ENCODE data around the gene ELSPBP1.

The ELSPBP1 gene

DNA sequence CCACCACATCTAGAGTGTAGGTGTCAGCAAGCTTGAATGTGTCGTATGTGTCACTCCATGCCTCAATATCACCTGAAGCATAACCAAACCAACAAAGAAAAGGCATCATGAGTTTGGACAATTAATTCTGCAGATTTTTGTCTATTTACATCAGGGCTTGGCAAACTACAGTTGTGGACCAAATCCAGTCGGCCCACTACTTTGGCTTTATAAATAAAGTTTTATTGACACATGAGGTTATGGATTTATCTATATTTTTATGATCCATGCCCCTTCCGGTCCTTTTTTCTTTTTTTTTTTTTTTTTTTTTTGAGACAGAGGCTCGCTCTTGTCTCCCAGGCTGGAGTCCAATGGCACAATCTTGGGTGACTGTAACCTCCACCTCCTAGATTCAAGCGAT is 58.6 kb downstream of the ELSPBP1 start:
- no peak for TF ChIP-seq ZNF565 (CRISPR knock-in tag; conservative IDR thresholded peaks at IDR 0.05; ENCODE audit: low read depth)
- TF ChIP-seq PPARA (CRISPR knock-in tag; IDR thresholded peaks at IDR 0.05; ENCODE audit: borderline replicate concordance): no peak
- TF ChIP-seq ZNF8 (CRISPR knock-in tag; IDR thresholded peaks at IDR 0.05): no peak
- no peak for TF ChIP-seq ZFP30 (CRISPR knock-in tag; IDR thresholded peaks at IDR 0.05)
- no peak for TF ChIP-seq ZNF70 (CRISPR knock-in tag; IDR thresholded peaks at IDR 0.05)
- no peak for TF ChIP-seq BACH2 (CRISPR knock-in tag; IDR thresholded peaks at IDR 0.05; ENCODE audit: borderline replicate concordance)
- TF ChIP-seq ESRRG (CRISPR knock-in tag; IDR thresholded peaks at IDR 0.05): no peak
- TF ChIP-seq, protein P1, sequence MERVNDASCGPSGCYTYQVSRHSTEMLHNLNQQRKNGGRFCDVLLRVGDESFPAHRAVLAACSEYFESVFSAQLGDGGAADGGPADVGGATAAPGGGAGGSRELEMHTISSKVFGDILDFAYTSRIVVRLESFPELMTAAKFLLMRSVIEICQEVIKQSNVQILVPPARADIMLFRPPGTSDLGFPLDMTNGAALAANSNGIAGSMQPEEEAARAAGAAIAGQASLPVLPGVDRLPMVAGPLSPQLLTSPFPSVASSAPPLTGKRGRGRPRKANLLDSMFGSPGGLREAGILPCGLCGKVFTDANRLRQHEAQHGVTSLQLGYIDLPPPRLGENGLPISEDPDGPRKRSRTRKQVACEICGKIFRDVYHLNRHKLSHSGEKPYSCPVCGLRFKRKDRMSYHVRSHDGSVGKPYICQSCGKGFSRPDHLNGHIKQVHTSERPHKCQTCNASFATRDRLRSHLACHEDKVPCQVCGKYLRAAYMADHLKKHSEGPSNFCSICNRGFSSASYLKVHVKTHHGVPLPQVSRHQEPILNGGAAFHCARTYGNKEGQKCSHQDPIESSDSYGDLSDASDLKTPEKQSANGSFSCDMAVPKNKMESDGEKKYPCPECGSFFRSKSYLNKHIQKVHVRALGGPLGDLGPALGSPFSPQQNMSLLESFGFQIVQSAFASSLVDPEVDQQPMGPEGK (CRISPR knock-in tag; IDR thresholded peaks at IDR 0.05; ENCODE audit: borderline replicate concordance): no peak
- TF ChIP-seq ISL1 (CRISPR knock-in tag; IDR thresholded peaks at IDR 0.05): no peak
- no peak for TF ChIP-seq ZC3H10 (CRISPR knock-in tag; IDR thresholded peaks at IDR 0.05)
- TF ChIP-seq OSR1 (CRISPR knock-in tag; IDR thresholded peaks at IDR 0.05): no peak
- TF ChIP-seq, protein P2, sequence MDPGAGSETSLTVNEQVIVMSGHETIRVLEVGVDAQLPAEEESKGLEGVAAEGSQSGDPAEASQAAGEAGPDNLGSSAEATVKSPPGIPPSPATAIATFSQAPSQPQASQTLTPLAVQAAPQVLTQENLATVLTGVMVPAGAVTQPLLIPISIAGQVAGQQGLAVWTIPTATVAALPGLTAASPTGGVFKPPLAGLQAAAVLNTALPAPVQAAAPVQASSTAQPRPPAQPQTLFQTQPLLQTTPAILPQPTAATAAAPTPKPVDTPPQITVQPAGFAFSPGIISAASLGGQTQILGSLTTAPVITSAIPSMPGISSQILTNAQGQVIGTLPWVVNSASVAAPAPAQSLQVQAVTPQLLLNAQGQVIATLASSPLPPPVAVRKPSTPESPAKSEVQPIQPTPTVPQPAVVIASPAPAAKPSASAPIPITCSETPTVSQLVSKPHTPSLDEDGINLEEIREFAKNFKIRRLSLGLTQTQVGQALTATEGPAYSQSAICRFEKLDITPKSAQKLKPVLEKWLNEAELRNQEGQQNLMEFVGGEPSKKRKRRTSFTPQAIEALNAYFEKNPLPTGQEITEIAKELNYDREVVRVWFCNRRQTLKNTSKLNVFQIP (CRISPR knock-in tag; IDR thresholded peaks at IDR 0.05; ENCODE audit: borderline replicate concordance, low read depth): no peak
- TF ChIP-seq GLIS3 (CRISPR knock-in tag; IDR thresholded peaks at IDR 0.05): no peak
- TF ChIP-seq SNAI2 (CRISPR knock-in tag; IDR thresholded peaks at IDR 0.05): no peak

DNA sequence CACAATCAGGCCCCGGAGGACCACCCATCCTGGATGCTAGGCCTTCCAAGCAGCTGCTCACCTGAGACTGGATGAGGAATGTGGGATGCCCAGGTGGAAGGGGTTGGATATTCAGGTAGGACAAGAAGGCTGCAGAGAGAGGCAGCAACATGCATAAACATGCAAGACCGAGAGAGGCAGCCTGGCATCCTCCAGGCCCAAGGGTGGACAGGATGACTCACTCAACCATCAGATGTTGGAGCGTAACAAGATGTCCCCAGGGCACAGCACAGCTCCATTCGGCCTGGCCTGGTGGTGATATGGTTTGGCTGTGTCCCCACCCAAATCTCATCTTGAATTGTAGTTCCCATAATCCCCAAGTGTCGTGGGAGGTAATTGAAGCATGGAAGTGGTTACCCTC is 59.4 kb downstream of the ELSPBP1 start:
- no peak for ATAC-seq
- TF ChIP-seq ZFP3 (CRISPR knock-in tag; IDR thresholded peaks at IDR 0.05) (no peak), ESRRG (CRISPR knock-in tag; IDR thresholded peaks at IDR 0.05) (no peak), ZNF70 (CRISPR knock-in tag; IDR thresholded peaks at IDR 0.05) (no peak), ISL1 (CRISPR knock-in tag; IDR thresholded peaks at IDR 0.05) (no peak), PPARA (CRISPR knock-in tag; IDR thresholded peaks at IDR 0.05; ENCODE audit: borderline replicate concordance) (no peak), CSDC2 (CRISPR knock-in tag; IDR thresholded peaks at IDR 0.05) (no peak)
- TF ChIP-seq, protein P3, sequence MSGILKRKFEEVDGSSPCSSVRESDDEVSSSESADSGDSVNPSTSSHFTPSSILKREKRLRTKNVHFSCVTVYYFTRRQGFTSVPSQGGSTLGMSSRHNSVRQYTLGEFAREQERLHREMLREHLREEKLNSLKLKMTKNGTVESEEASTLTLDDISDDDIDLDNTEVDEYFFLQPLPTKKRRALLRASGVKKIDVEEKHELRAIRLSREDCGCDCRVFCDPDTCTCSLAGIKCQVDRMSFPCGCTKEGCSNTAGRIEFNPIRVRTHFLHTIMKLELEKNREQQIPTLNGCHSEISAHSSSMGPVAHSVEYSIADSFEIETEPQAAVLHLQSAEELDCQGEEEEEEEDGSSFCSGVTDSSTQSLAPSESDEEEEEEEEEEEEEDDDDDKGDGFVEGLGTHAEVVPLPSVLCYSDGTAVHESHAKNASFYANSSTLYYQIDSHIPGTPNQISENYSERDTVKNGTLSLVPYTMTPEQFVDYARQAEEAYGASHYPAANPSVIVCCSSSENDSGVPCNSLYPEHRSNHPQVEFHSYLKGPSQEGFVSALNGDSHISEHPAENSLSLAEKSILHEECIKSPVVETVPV (CRISPR knock-in tag; IDR thresholded peaks at IDR 0.05): no peak
- TF ChIP-seq, protein P2 (CRISPR knock-in tag; IDR thresholded peaks at IDR 0.05; ENCODE audit: borderline replicate concordance, low read depth): no peak
- TF ChIP-seq, protein P1 (CRISPR knock-in tag; IDR thresholded peaks at IDR 0.05; ENCODE audit: borderline replicate concordance): no peak

More for the DNA sequence above, 58.6 kb downstream of the ELSPBP1 start:
- ATAC-seq: no peak

DNA sequence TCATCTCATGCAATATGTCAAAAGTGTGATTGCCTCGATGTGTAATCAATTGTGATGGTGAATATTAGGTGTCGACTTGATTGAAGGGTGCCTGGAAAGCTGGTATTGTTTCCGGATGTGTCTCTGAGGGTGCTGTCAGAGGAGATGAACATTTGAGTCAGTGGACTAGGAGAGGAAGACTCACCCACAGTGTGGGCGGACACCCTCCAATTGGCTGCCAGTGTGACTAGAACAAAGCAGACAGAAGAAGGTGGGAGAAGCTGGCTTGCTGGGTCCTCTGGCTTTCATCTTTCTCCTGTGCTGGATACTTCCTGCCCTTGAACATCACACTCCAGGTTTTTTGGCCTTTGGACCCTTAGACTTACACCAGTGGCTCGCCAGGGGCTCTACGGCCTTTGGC is 64.9 kb downstream of the ELSPBP1 start:
- no peak for ATAC-seq
- TF ChIP-seq, protein P3 (CRISPR knock-in tag; IDR thresholded peaks at IDR 0.05): no peak
- no peak for TF ChIP-seq SNAI2 (CRISPR knock-in tag; IDR thresholded peaks at IDR 0.05)
- TF ChIP-seq, protein P2 (CRISPR knock-in tag; IDR thresholded peaks at IDR 0.05; ENCODE audit: borderline replicate concordance, low read depth): no peak
